Spleen (tissue), 7 donors: Measurements from ENCODE around the gene EIF4G1.

Experiments used
- CTCF ChIP-seq, 11 experiments: fragments of 200-600 bp in 7 of 11; fragments of 450-650 bp in 4 of 11; sonication (generic) in 4 of 11; IDR thresholded peaks in 8 of 11; conservative IDR thresholded peaks in 3 of 11; 1 replicate in 7 of 11; 2 replicates in 4 of 11; pipeline versions ENCODE4 v1.4.0 to v1.8.0; 2016 to 2021; ENCODE audit warnings: antibody characterized with exemption in 11 of 11, inconsistent platforms in 4 of 11, mild to moderate bottlenecking in 1 of 11
- POLR2A ChIP-seq, 3 donors: fragments of 450-650 bp; IDR thresholded peaks; one replicate each; pipeline ENCODE4 v1.5.1; 2017; ENCODE audit warnings: antibody characterized with exemption in 3 of 3, mild to moderate bottlenecking in 1 of 3
- donor health status: DM: no; HTN: no; CAD: no; lungs with moderate emphysema.
- donor health status: DM: no; HTN: no; CAD: no.
- donor health status: DM: no; HTN: no; CAD: no.

GRCh38 chr3:184341925-184342324 lies 27.5 kb downstream of the EIF4G1 start:
- TF ChIP-seq CTCF (IDR thresholded peaks at IDR 0.05 in 8 of 11, conservative IDR thresholded peaks at IDR 0.05 in 3 of 11) (no peak), POLR2A (IDR thresholded peaks at IDR 0.05) (no peak)
